DMS 273 (cell line): ENCODE results near the gene PJA2.

Source experiments
- DNase-seq: peaks from one replicate; lab custom pipeline; 2025; ENCODE audit not compliant: unreplicated experiment; lab: John Stamatoyannopoulos, UW

Gene PJA2

DNA sequence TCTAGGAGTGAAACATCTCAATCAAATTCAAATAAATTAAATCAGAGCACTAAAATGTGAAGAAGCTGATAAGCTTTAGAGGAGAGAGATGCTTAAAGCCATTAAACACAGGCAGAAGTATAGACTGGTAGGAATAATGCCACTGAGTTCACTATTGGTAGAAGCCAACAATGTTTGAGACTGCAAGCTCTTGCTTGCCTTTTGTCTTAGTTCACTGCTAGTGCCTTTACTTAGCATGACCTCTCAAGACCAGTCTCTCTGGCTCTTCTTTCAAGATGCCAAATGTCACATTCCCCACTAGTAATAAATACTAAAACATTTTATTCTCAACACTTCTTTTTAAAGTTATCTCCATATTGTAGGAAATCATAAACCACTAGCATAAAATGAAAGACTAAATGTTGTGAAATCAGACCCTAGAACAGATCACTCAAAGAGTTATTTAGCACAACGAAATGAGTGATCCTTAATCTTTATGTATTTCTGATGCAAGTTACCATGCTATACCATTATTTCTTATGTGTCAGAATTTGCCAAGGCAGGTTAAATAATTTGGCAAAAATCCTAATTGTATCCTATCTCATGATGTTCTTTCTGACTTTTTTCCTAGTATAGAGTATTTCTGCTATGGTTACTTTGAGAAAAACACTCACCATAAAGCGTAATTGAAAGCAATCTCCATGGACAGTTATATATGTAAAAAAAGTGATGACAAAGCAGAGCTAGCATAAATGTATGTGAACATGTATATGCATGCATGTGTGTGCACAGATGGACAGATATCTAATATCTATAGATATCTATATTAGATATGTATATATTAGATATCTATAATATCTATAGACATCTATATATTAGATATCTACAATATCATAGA, 57.5 kb downstream of the PJA2 start:
- DNase-seq, result peak; percentile 31

DNA sequence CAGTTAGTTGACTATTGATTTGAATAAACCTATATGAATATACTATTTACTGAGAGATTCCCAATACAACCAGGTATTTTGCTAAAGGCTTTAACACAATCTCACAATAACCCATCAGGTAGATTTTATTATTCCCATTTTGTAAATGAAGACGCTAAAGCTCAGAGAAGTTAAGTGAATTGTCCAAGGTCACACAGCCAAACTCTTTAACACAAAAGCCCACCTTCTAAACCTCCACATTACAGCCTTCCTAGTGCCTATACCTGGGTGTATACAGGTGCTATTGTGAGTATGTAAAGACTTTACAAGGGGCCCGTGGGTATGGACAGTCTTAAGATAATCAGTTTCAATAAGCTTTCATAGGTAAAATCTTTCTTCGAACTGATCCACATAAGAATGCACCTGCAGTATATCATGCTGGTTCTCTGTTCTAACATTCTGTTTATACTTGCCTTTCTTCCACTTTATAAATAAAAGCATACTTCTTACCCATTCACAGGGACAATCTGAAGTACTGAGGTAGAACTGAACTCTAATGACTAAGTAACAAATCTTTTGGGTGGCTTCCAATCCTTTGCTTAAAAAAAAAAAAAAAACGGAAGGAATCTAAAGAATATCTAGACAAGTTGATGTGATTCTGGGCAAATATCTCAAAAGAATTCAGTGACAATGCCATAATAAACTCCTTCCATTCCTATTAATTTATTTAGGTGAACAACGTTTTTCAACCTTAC, 59.1 kb downstream of the PJA2 start:
- no peak for DNase-seq

DNA sequence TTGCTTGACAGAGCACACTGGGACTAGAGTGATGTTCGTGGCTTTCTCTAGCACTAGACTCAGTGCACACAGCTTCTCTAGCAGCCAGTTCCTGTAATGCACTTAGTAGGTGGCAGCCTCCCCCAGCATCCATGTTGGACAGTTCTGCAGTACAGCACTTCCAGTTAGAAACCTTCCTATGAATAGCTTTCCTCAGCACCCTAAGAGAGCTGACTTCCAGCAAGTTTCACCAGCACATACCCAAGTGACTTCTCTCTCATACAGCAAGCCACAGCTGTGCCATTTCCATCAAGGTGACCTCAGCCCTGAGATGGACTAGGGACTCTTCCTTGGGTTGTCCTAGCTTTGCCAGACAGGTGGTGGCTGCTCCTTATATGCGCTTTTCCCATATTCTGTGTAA, 60.4 kb downstream of the PJA2 start:
- DNase-seq, result no peak

DNA sequence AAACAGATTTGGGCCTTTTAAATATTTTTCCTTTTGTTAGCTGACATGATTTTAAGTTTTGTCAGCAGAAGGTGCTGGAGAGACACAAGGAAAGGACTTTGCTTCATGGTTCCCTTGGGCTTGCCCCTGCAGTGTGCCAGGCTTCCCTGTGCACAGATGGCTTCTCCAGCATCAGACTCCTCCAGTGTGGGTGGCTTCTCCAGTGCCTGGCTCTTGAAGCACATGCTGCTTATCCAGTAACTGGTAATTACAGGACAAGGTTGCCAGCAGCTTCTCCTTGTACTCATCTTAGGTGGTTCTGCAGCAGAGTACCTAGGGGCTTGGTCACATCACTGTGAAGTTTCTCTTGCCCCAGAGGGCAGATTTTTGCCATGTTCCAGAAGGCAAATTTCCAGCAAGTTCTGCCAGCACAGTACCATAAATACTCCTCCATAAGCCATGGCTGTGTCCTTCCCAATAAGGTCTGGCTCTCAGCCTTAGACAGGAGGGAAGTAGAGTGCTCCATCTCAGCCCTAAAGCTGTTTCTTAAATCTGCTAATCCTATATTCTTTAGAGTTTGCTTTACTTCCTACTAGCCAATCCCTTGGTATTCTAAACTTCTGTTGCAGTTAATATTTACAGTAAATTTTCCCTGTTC, 62.4 kb downstream of the PJA2 start:
- peak; percentile 91 for DNase-seq

DNA sequence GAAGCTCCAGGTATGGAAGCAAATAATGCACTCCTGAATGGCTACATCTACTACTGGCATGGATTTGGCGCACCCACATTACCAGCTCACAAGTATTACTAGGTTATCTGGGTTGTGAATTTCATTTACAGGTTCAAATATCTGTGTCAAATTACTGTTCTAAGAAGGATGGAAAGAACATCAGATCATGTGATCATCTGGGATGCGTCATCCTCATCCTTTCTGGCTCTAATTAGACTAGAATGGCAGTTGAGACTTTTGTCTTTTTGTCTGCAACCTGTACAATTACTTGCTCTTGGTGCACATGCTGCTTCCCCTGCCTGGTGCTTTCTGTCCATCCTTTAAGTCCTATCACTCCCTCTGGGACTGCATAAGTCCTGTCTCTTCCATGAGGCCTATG, 64.1 kb downstream of the PJA2 start:
- no peak for DNase-seq

DNA sequence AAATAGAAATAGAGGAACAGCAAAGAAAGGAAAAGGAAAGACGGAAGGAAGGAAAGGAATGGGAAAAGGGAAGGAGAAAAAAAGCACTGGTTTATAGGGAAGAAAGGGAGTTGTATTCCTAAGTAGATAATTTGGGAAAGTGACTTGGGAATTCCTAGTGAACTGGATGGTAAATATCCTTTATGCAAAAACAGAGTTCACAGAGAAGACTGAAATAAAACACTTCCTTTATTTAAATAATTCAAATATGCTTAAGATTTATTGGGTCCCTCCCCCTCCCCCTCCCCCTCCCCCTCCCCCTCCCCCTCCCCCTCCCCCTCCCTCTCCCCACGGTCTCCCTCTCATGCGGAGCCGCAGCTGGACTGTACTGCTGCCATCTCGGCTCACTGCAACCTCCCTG, 69.4 kb downstream of the PJA2 start:
- DNase-seq, result no peak

DNA sequence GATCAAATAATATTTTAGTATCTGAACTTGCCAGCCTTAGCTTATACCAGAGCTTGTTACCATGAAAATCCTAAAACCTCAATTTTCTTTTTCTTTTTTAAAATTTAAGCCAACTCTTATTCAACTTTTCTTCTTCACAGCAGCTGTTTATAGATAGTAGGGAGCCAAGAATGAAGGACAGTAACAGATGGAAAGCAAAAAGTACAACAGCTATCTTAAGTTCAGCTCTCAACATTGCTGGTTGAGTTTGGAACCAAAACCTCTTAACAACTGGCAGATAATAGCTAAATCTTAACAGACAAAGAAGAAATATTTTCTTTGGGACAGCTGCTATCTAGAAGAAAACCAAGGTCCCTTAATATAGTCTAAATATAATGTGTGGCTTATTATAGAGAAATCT, 74.7 kb downstream of the PJA2 start:
- DNase-seq, result peak; percentile 50

DNA sequence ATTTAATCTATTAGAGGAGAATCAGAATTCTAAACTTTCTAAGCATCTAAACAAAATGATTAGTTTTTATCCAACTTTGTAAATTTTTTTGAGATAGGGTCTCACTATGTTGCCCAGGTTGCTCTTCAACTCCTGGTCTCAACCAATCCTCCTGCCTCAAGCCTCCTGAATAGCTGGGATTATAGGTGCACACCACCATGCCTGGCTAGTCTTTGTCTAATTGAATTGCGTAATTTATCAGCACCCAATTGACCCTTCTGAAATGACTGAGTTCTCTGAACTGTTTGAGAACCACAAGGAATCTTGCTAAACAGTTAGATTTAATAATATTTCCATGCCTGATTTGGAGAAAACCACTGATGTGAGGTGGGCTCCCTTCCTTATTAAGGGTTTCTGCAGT, 75.7 kb downstream of the PJA2 start:
- no peak for DNase-seq

DNA sequence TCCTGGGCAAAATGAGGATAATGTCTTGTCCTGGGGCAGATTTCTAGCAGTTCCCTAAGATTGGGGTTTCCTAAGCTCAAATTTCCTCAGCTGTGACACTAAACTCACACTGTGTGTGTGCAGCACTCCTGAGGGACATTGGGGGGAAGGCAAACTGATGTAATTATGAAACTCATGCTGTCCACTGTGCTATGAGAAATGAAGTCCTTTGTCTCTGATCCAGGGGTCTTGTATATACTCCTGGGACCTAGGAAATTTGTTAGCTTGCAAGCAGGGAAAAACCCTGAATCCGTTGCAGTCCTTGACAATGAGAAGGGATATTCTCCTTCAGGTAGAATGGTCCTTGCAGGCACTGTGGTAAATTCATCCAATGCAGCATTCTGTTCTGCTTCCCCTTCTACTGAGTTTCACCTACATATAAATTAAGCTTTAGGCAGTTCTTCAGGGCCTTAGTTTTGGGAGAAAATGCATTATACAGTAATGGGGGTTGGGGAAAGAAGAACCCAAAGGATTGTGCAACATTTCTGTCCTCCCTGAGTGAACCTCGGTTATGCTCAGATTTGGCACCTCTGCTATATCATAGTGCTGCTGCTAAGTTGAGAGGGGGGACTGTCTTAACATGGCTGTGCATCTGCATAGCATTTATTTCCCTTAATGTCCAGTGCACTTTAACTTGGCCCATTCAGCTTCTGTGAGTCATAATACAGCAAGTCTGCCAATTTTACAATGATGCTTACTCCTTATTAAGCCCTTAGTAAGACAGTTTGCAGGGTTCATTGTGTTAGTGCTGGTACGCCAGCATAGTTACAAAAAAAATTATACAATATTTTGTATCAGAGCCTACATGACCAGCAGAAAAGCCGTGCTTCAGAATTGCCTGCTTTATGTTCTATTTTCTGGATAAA, 80.2 kb downstream of the PJA2 start:
- DNase-seq, result peak; percentile 26

DNA sequence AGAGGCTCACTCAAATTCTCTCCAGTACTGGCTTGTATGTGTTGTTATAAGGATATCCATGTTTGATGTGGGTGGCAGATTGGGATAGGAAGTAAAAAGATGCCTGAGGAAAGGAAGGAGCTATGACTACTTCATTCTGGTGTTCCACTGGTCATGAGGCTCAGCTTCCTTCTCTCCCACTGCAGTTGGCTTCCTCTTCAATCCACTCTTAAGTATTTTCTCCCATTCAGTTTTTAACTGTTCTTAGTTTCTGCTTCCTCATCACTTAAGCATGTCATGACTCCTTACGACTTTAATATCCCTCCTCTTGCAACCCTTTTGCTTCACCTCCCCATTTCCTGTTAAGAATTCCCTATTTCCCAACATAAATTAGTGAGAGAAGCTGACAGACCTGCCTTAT, 81.1 kb downstream of the PJA2 start:
- no peak for DNase-seq

DNA sequence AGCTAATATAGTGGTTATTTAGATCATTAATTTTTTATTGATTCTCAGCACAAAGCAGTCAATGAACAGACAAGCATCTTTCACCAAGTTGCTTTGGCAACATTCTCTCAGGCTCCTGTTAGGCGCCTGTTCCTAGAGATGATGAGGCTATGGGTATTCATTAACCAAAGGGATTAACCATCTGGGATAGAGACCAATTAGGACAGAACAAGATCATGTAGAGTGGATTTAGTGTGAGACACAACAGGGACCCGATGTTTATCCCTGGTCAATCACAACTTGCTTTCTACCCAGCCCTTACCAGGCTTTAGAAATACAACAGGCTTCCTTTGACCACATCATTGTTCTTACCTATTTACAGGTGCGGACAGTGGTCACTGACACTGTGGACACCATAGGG, 82.2 kb downstream of the PJA2 start:
- DNase-seq, result peak; percentile 45

DNA sequence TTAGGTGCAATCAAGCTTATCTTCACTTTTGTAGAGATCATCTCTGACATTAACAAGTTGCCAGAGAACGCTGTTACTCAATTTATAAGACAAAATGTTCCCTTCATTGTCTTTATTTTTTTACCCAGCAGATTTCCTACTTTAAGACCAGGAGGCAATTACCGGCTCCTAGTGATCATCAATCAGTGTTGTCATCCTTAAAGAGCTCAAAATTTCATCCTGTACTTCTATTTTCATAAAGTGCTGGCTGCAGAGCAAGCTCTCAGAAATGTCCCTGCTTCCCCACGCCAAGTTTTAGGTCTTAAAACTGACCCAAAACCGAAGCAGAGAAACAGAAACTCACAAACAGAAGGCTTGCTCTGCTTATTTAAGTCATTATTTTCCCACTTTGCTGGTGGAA, 82.9 kb downstream of the PJA2 start:
- peak; percentile 18 for DNase-seq

DNA sequence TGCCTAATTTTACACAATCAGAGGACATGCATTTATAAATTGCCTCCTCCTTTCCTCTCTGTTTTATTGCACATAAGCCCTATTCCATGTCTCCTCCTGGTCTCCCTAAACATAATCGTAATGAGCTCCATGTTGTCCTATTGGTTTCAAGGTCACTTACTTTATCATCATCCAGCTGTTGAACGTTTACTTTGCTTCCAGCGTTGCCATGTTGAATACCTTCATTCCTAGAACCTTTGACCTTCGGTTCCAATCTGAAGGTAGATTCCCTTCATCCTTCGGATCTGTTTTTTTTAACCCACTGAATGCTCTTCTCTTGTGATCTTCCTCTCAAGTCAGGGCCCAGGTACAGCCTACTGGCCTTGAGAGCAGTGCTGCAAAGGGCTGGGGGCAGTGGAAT, 84.3 kb downstream of the PJA2 start:
- DNase-seq, result no peak

DNA sequence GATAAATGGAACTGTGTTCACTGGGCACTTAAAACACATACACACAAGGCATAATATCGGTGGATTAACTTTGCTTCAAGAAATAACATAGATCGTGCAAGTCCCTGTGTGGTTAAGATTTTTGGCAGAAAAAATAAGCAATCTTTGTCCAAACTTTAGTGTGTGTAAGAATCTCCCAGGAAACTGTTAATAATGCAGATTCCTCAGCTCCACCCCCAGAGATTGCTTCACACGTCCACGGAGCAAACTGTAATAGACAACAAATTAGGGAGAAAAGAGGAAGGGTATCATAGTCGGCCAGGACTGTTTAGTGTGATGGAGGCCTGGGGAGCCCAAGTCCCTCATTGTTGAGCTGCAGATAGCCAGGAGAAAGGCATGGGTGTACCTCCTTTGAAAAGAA, 84.8 kb downstream of the PJA2 start:
- no peak for DNase-seq

DNA sequence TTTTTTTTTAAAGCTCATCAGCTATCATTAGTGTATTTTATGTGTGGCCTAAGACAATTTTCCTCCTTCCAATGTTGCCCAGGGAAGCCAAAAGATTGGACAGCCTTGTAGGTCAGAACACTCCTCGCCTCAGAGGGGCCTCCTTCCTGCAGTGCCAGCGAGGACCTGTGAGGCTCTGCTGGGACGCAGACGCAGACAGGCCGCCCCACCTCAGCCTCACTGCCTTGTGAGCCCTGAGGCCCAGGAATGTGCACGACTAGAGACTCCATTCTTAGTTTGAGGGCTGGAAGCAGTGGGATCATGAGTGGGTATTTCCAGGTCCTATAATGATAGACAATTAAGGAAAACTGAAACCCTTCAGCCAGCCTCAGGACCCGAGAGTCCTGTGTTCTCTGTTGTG, 85.4 kb downstream of the PJA2 start:
- no peak for DNase-seq

DNA sequence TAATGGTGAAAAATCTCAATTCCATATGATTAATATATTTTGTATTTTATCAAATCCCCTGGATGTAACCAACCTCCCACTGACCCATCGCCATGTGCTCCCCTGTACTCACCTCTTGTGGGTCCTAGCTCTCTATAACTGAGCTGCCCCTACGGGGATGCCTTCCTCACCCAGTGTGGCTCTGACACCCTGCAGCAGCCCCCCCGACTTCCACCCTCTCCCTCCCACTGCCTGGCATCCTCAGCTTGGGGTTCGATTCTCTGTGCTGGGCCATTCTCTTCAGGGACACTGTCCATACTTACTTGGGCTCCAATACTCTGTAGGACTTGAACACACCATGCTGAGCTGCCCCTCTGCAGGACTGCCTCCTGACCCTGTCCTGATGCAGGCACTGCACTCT, 87.1 kb downstream of the PJA2 start:
- DNase-seq, result no peak

DNA sequence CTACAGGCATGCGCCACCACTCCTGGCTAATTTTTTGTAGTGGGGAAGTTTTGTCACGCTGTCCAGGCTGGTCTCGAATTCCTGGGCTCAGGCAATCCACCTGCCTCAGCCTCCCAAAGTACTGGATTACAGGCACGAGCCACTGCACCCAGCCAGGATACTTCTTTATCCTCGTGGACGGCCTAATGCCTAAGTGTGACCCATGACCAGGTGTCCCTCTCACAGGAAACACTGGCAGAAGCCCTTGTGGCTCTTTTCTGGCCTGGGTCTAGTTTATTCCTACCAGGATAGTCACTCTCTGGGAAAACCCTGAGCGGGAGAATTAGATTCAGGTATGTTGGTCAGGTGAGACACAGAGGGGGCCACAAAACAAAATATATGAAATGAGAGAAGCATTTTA, 90.4 kb downstream of the PJA2 start:
- no peak for DNase-seq

DNA sequence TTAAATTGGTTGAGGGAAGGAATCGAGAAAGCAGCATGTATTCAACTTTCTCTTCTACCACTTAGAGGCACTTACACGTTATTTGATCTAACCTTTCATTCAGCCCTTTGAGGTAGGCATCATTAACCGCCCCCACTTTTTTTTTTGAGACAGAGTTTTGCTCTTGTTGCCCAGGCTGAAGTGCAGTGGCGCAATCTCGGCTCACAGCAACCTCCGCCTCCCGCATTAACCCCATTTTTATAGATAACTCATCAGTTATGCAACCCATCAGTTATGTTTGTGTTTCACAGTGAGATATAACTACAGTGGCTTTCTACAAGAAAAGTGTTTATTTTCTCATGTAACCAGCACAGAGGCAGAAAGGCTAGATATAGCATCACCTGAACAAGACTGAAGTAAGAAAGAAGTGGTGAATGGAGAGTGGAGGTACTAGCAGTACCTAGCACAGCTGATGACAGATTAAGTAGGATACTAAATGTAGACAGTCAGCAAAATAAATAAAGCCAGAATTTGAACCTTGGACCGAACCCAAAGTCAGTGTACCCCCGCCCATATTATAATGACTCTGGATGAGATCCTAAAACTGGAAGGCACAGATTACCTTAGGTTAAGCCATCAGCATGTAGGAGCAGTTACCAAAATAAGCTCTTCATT, 91.2 kb downstream of the PJA2 start:
- DNase-seq, result no peak

DNA sequence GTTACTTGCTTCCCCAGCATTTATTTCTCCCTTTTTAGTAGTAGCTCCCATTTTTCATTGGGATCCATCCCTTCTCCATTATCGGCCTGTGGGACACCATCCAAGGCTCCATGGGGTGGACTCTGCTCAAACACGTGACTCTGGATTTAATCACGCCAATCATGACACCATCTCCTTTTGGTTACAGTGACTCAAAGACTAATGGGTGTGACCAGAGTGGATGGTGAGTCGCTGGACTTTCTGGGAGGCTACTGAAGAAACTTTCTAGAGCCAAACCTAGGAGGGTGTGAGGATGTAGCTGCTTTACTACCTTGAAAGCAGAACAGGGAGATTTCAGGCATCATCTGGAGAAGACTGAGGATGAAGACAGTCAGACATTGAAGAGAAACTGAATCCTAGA, 93.1 kb downstream of the PJA2 start:
- DNase-seq, result no peak

DNA sequence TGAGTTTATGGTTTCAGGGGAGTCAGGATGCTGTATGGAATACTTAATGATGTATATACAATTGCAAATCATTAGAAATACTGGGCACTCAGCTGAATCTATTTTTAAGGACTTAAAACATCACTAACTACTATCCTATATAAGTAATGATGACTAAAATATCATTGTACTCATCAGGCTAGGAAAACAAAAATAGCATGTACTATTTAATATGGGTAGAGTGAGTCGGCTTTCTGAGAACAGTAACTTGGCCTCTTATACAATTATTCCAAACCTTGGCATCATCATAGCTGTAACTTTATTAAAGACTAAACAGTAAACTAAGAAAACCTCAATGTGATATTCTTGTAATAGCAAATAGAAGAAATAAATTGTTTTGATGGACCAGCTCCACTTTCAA, 94.5 kb downstream of the PJA2 start:
- DNase-seq, result no peak

DNA sequence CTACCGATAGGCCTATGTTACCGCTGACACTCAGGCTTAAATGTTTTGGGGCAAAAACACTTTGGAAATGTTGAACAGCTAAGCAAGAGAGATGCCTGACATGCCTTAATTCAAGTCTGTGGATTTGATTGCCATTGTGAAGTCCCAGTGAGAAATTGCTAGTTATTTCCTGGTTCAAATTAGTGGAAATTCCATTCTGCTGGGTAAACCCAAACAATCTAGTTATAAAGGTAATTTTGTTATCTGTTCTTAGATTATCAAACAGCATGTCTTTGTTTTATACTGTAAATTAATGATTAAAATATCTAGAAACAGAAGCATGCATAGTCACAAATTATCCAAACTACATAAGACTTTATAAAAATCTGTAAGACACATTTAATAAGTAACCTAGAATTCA, 96.6 kb downstream of the PJA2 start:
- no peak for DNase-seq
